Endothelial cell (in vitro differentiated cells): Measurements from ENCODE around the gene PLXNB3. TPM values are rescaled to one million over a fixed set of nuclear protein-coding genes. Genes with fewer than 3 reads are reported as not detected.
A peak's percentile ranks its signal among the peaks of the same experiment; 100 is the strongest.
"Not testable (repeated sequence)": the region's sequence is repeated elsewhere in the genome, so short reads cannot be mapped to it uniquely, and the experiment has no call there.

Experiments used
- DNase-seq: peaks from one replicate; pipeline ENCODE4 v3.0.0; 2021; ENCODE audit warnings: low spot score
- H3K27ac Mint-ChIP-seq: one replicate; pipeline ENCODE4 v1.8.0; 2021; ENCODE audit warnings: mixed read lengths, inconsistent platforms; ENCODE audit not compliant: unreplicated experiment
- H3K27me3 Mint-ChIP-seq: one replicate; pipeline ENCODE4 v1.8.0; 2021; ENCODE audit warnings: mild to moderate bottlenecking, moderate library complexity, mixed read lengths, inconsistent platforms; ENCODE audit not compliant: unreplicated experiment
- H3K36me3 Mint-ChIP-seq: one replicate; pipeline ENCODE4 v1.8.0; 2021; ENCODE audit warnings: mild to moderate bottlenecking, low read depth, mixed read lengths, inconsistent platforms; ENCODE audit not compliant: unreplicated experiment
- H3K4me1 Mint-ChIP-seq: one replicate; pipeline ENCODE4 v1.8.0; 2021; ENCODE audit warnings: mild to moderate bottlenecking, mixed read lengths, inconsistent platforms; ENCODE audit not compliant: unreplicated experiment
- H3K4me3 Mint-ChIP-seq: one replicate; pipeline ENCODE4 v1.8.0; 2021; ENCODE audit warnings: mild to moderate bottlenecking, mixed read lengths, inconsistent platforms; ENCODE audit not compliant: unreplicated experiment
- H3K9me3 Mint-ChIP-seq: one replicate; pipeline ENCODE4 v1.8.0; 2021; ENCODE audit warnings: mixed read lengths, inconsistent platforms; ENCODE audit not compliant: unreplicated experiment
- total RNA-seq: library from RNA; stranded (reverse); fragmentation: NEBNext Ultra II Directional; extraction: Animal tissue kit (Norgen Biotek cat#: 25700); gene quantifications from one replicate; pipeline ENCODE4 v1.2.1, GENCODE V29; 2021; ENCODE audit not compliant: unreplicated experiment
- TF ChIP-seq, protein P1 (sequence below): fragments of 200-600 bp; sonication (generic); IDR thresholded peaks from one replicate; pipeline ENCODE4 v1.5.0; 2021; ENCODE audit warnings: antibody characterized with exemption; ENCODE audit not compliant: unreplicated experiment

The PLXNB3 gene
- total RNA-seq, 1 donor from 2014 or later, result 11.2 TPM

DNA sequence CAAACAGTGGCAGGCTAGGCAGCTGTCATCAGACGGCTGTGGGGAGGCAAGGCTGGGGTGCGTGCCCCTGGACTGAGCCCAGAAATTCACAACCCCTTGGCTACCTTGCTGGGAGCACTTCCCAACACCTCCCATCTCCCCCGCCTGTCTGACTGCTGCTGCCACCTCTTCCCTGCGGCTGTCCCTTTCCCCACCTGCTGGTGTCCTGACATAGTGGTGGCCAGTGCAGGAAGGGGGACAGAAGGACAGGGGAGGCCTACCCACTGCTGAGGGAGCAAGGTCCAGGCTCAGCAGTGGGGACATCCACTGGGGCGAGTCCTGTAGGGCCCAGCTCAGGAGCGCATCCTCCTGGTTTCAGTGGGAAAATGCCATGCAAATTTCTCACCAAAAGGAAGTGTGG, 36.0 kb upstream of the PLXNB3 start:
- H3K27me3 Mint-ChIP-seq, result peaks cover 3% of the 10 kb centered on the region
- H3K36me3 Mint-ChIP-seq, result peaks cover 13% of the 10 kb centered on the region
- H3K4me1 Mint-ChIP-seq, result peaks cover 11% of the 10 kb centered on the region
- TF ChIP-seq, protein P1, sequence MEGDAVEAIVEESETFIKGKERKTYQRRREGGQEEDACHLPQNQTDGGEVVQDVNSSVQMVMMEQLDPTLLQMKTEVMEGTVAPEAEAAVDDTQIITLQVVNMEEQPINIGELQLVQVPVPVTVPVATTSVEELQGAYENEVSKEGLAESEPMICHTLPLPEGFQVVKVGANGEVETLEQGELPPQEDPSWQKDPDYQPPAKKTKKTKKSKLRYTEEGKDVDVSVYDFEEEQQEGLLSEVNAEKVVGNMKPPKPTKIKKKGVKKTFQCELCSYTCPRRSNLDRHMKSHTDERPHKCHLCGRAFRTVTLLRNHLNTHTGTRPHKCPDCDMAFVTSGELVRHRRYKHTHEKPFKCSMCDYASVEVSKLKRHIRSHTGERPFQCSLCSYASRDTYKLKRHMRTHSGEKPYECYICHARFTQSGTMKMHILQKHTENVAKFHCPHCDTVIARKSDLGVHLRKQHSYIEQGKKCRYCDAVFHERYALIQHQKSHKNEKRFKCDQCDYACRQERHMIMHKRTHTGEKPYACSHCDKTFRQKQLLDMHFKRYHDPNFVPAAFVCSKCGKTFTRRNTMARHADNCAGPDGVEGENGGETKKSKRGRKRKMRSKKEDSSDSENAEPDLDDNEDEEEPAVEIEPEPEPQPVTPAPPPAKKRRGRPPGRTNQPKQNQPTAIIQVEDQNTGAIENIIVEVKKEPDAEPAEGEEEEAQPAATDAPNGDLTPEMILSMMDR, result no peak
- no peak for DNase-seq
- H3K4me3 Mint-ChIP-seq, result no peak overlapping the region
- H3K9me3 Mint-ChIP-seq, result no peaks in the 10 kb centered on the region
- no peak overlapping the region for H3K27ac Mint-ChIP-seq

GRCh38 chrX:153728951-153729631, 35.0 kb upstream of the PLXNB3 start:
- Mint-ChIP-seq H3K36me3 (peaks cover 13% of the 10 kb centered on the region), H3K27ac (no peak overlapping the region), H3K4me1 (peaks cover 11% of the 10 kb centered on the region), H3K9me3 (no peaks in the 10 kb centered on the region), H3K4me3 (no peak overlapping the region), H3K27me3 (peaks cover 3% of the 10 kb centered on the region)
- TF ChIP-seq, protein P1, result no peak
- no peak for DNase-seq

DNA sequence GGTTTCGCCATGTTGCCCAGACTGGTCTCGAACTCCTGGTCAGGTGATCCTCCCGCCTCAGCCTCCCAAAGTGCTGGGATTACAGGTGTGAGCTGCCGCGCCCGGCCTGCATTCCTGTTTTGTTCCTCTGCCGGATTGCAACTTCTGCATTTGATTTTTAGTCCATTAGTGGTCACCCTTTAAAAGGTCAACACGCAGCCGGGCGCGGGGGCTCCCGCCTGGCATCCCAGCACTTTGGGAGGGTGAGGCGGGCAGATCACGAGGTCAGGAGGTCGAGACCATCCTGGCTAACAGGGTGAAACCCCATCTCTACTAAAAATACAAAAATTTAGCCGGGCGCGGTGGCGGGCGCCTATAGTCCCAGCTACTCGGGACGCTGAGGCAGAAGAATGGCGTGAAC, 33.9 kb upstream of the PLXNB3 start:
- H3K9me3 Mint-ChIP-seq, H3K4me3 Mint-ChIP-seq, H3K27ac Mint-ChIP-seq, DNase-seq, H3K27me3 Mint-ChIP-seq: not testable (repeated sequence)
- Mint-ChIP-seq H3K4me1 (peaks cover 11% of the 10 kb centered on the region), H3K36me3 (peaks cover 19% of the 10 kb centered on the region)

- H3K27ac Mint-ChIP-seq, result no peak overlapping the region
- DNase-seq, result no peak
- TF ChIP-seq, protein P1, result no peak
- H3K36me3 Mint-ChIP-seq, result peaks cover 24% of the 10 kb centered on the region
- H3K4me3 Mint-ChIP-seq, result peak overlapping the region; percentile 32
- H3K4me1 Mint-ChIP-seq, result peaks cover 16% of the 10 kb centered on the region
- no peaks in the 10 kb centered on the region for H3K9me3 Mint-ChIP-seq
- peaks cover 4% of the 10 kb centered on the region for H3K27me3 Mint-ChIP-seq
Observed at GRCh38 chrX:153731117-153731844, 32.8 kb upstream of the PLXNB3 start.

DNA sequence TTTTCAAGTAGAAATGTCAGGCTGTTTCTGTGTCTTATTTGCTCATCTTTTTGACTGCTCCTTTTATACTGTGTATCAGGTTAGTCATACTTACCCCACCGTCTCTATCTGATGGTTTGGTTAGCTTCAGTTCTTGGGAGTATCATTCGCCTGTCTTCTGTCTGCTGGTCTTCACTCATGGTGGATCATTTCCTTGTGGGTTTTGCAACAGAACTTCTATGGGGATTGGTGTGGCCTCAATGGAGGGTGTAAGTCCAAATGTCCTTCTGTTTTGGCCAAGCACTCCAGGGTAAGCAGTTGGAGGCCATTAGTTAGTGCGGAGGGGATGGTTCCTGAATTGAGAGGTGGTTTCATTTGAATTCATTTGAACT, 32.2 kb upstream of the PLXNB3 start:
- Mint-ChIP-seq H3K27ac (no peak overlapping the region), H3K9me3 (no peaks in the 10 kb centered on the region), H3K4me1 (peaks cover 16% of the 10 kb centered on the region), H3K4me3 (no peak overlapping the region), H3K36me3 (peaks cover 27% of the 10 kb centered on the region), H3K27me3 (peaks cover 4% of the 10 kb centered on the region)
- TF ChIP-seq, protein P1, result no peak
- no peak for DNase-seq
